ENCODE measurements around the gene GJC1.
"Not testable (repeated sequence)": the region's sequence is repeated elsewhere in the genome, so short reads cannot be mapped to it uniquely, and the experiment has no call there.

Gene GJC1

GRCh38 chr17:44757045-44757917 is 72.8 kb downstream of the GJC1 start:
- no peak overlapping the region for H3K9ac ChIP-seq (ENCODE audit: low read depth, low read length)
- no peaks in the 10 kb centered on the region for H3K36me3 ChIP-seq (ENCODE audit: insufficient read depth, low read length)
- no peak overlapping the region for H3K4me3 ChIP-seq (ENCODE audit: low read length)
- H3K27ac ChIP-seq (ENCODE audit: low read depth, low read length), result no peak overlapping the region
- no peaks in the 10 kb centered on the region for H3K9me3 ChIP-seq (ENCODE audit: insufficient read depth, low read depth, low read length)
- H3K27me3 ChIP-seq (ENCODE audit: insufficient read depth, low read length), result peaks cover 42% of the 10 kb centered on the region
- 85% methylated on average over 10 of the region's 10 CpGs for WGBS
- no peaks in the 10 kb centered on the region for H3K4me1 ChIP-seq (ENCODE audit: insufficient read depth, low read length)

GRCh38 chr17:44755180-44755579 is 74.9 kb downstream of the GJC1 start:
- H3K27me3 ChIP-seq (ENCODE audit: insufficient read depth, low read length), result peaks cover 36% of the 10 kb centered on the region
- not testable (repeated sequence) for H3K27ac ChIP-seq (ENCODE audit: low read depth, low read length)
- 93% methylated on average over 5 of the region's 5 CpGs for WGBS

GRCh38 chr17:44754276-44754675 is 75.8 kb downstream of the GJC1 start:
- Histone ChIP-seq H3K27ac (ENCODE audit: low read depth, low read length) (no peak overlapping the region), H3K9me3 (ENCODE audit: insufficient read depth, low read depth, low read length) (no peaks in the 10 kb centered on the region), H3K9ac (ENCODE audit: low read depth, low read length) (no peak overlapping the region), H3K4me1 (ENCODE audit: insufficient read depth, low read length) (no peaks in the 10 kb centered on the region), H3K27me3 (ENCODE audit: insufficient read depth, low read length) (peaks cover 27% of the 10 kb centered on the region), H3K36me3 (ENCODE audit: insufficient read depth, low read length) (peaks cover 12% of the 10 kb centered on the region), H3K4me3 (ENCODE audit: low read length) (no peak overlapping the region)
- 83% methylated on average over 7 of the region's 7 CpGs for WGBS

More at GRCh38 chr17:44755180-44755579, 74.9 kb downstream of the GJC1 start:
- H3K9ac ChIP-seq (ENCODE audit: low read depth, low read length); H3K9me3 ChIP-seq (ENCODE audit: insufficient read depth, low read depth, low read length); H3K4me1 ChIP-seq (ENCODE audit: insufficient read depth, low read length); H3K36me3 ChIP-seq (ENCODE audit: insufficient read depth, low read length); H3K4me3 ChIP-seq (ENCODE audit: low read length): not testable (repeated sequence)

- H3K27me3 ChIP-seq (ENCODE audit: insufficient read depth, low read length), result peaks cover 20% of the 10 kb centered on the region
- peaks cover 20% of the 10 kb centered on the region for H3K36me3 ChIP-seq (ENCODE audit: insufficient read depth, low read length)
- 88% methylated on average over 17 of the region's 17 CpGs for WGBS
- H3K27ac ChIP-seq (ENCODE audit: low read depth, low read length), result no peak overlapping the region
- H3K9ac ChIP-seq (ENCODE audit: low read depth, low read length), result no peak overlapping the region
- H3K4me3 ChIP-seq (ENCODE audit: low read length), result no peak overlapping the region
- no peaks in the 10 kb centered on the region for H3K9me3 ChIP-seq (ENCODE audit: insufficient read depth, low read depth, low read length)
- no peaks in the 10 kb centered on the region for H3K4me1 ChIP-seq (ENCODE audit: insufficient read depth, low read length)
Observed at GRCh38 chr17:44752953-44753861, 76.9 kb downstream of the GJC1 start.

- H3K4me3 ChIP-seq (ENCODE audit: low read length), result no peak overlapping the region
- peaks cover 6% of the 10 kb centered on the region for H3K27me3 ChIP-seq (ENCODE audit: insufficient read depth, low read length)
- peaks cover 32% of the 10 kb centered on the region for H3K36me3 ChIP-seq (ENCODE audit: insufficient read depth, low read length)
- WGBS, result 90% methylated on average over 10 of the region's 10 CpGs
- no peak overlapping the region for H3K27ac ChIP-seq (ENCODE audit: low read depth, low read length)
- H3K4me1 ChIP-seq (ENCODE audit: insufficient read depth, low read length), result no peaks in the 10 kb centered on the region
- H3K9me3 ChIP-seq (ENCODE audit: insufficient read depth, low read depth, low read length), result no peaks in the 10 kb centered on the region
- H3K9ac ChIP-seq (ENCODE audit: low read depth, low read length), result no peak overlapping the region
Observed at GRCh38 chr17:44751806-44752205, 78.3 kb downstream of the GJC1 start.

GRCh38 chr17:44751331-44751730 is 78.8 kb downstream of the GJC1 start:
- no peak overlapping the region for H3K4me3 ChIP-seq (ENCODE audit: low read length)
- no peak overlapping the region for H3K27ac ChIP-seq (ENCODE audit: low read depth, low read length)
- peaks cover 4% of the 10 kb centered on the region; the same call in 1 of the 2 replicates for H3K27me3 ChIP-seq (ENCODE audit: insufficient read depth, low read length)
- no peaks in the 10 kb centered on the region for H3K4me1 ChIP-seq (ENCODE audit: insufficient read depth, low read length)
- H3K9ac ChIP-seq (ENCODE audit: low read depth, low read length), result no peak overlapping the region
- WGBS, result 90% methylated on average over 7 of the region's 7 CpGs
- peaks cover 35% of the 10 kb centered on the region for H3K36me3 ChIP-seq (ENCODE audit: insufficient read depth, low read length)
- H3K9me3 ChIP-seq (ENCODE audit: insufficient read depth, low read depth, low read length), result no peaks in the 10 kb centered on the region

GRCh38 chr17:44749980-44750318 is 80.1 kb downstream of the GJC1 start:
- H3K27ac ChIP-seq (ENCODE audit: low read depth, low read length), result no peak overlapping the region
- peaks cover 2% of the 10 kb centered on the region; the same call in 1 of the 2 replicates for H3K27me3 ChIP-seq (ENCODE audit: insufficient read depth, low read length)

GRCh38 chr17:44749076-44749979 is 80.8 kb downstream of the GJC1 start:
- WGBS, result 73% methylated on average over 19 of the region's 19 CpGs
- Histone ChIP-seq H3K36me3 (ENCODE audit: insufficient read depth, low read length) (peaks cover 37% of the 10 kb centered on the region), H3K9ac (ENCODE audit: low read depth, low read length) (no peak overlapping the region; the same call in 1 of the 2 replicates), H3K27ac (ENCODE audit: low read depth, low read length) (no peak overlapping the region), H3K9me3 (ENCODE audit: insufficient read depth, low read depth, low read length) (no peaks in the 10 kb centered on the region), H3K4me3 (ENCODE audit: low read length) (no peak overlapping the region), H3K4me1 (ENCODE audit: insufficient read depth, low read length) (no peaks in the 10 kb centered on the region), H3K27me3 (ENCODE audit: insufficient read depth, low read length) (no peaks in the 10 kb centered on the region)

More at GRCh38 chr17:44749980-44750318, 80.1 kb downstream of the GJC1 start:
- Histone ChIP-seq H3K9ac (ENCODE audit: low read depth, low read length) (no peak overlapping the region), H3K4me1 (ENCODE audit: insufficient read depth, low read length) (no peaks in the 10 kb centered on the region), H3K36me3 (ENCODE audit: insufficient read depth, low read length) (peaks cover 35% of the 10 kb centered on the region), H3K9me3 (ENCODE audit: insufficient read depth, low read depth, low read length) (no peaks in the 10 kb centered on the region), H3K4me3 (ENCODE audit: low read length) (no peak overlapping the region)
- WGBS, result 84% methylated on average over 9 of the region's 9 CpGs

Data from HUES64 (cell line).